CD4-positive, CD25-positive, alpha-beta regulatory T cell (primary cell): ENCODE measurements around the gene TNNI3. TPM values are rescaled to one million over a fixed set of nuclear protein-coding genes. Genes with fewer than 3 reads are reported as not detected.
A peak's percentile ranks its signal among the peaks of the same experiment; 100 is the strongest.

Experiments used
- ATAC-seq, 2 donors: fragments of 150-1000 bp; cut with Tn5 transposase; one replicate each; pipeline ENCODE4 v1.10.0; 2021; ENCODE audit warnings: low read depth in 2 of 2, moderate number of reproducible peaks in 2 of 2, moderate library complexity in 1 of 2
- DNase-seq, 3 donors: peaks; one replicate each; pipeline versions ENCODE4 v3.0.0 to v3.0.0-alpha.2; 2012 to 2022; ENCODE audit warnings: mixed read lengths in 1 of 3
- H3K27ac ChIP-seq: one replicate; pipeline ENCODE4 v1.7.0; 2013; ENCODE audit warnings: mild to moderate bottlenecking, low read length; ENCODE audit not compliant: insufficient read depth, poor library complexity, severe bottlenecking
- H3K27me3 ChIP-seq: one replicate; pipeline ENCODE4 v1.7.0; 2013; ENCODE audit warnings: low read length; ENCODE audit not compliant: control insufficient read depth, insufficient read depth
- H3K36me3 ChIP-seq: one replicate; pipeline ENCODE4 v1.7.0; 2013; ENCODE audit warnings: mild to moderate bottlenecking, low read length, moderate library complexity; ENCODE audit not compliant: control insufficient read depth, insufficient read depth
- H3K4me1 ChIP-seq: 2 replicates; pipeline ENCODE4 v1.7.0; 2013; ENCODE audit warnings: mild to moderate bottlenecking, low read length; ENCODE audit not compliant: insufficient read depth, control insufficient read depth, poor library complexity, severe bottlenecking
- H3K4me3 ChIP-seq: one replicate; pipeline ENCODE4 v1.7.0; 2013; ENCODE audit warnings: low read depth, mild to moderate bottlenecking, low read length, moderate library complexity
- H3K9me3 ChIP-seq, 2 experiments: 1 replicate in 1 of 2; 2 replicates in 1 of 2; pipeline ENCODE4 v1.7.0; 2013; ENCODE audit warnings: low read length in 2 of 2, mild to moderate bottlenecking in 1 of 2, moderate library complexity in 1 of 2; ENCODE audit not compliant: control insufficient read depth in 2 of 2
- H3K27ac Mint-ChIP-seq, 3 donors: one replicate each; pipeline ENCODE4 v1.8.0; 2020 to 2022; ENCODE audit warnings: mild to moderate bottlenecking in 3 of 3, mixed read lengths in 3 of 3, moderate library complexity in 2 of 3
- H3K27me3 Mint-ChIP-seq: one replicate; pipeline ENCODE4 v1.8.0; 2022; ENCODE audit warnings: mild to moderate bottlenecking, mixed read lengths
- H3K36me3 Mint-ChIP-seq: one replicate; pipeline ENCODE4 v1.8.0; 2020; ENCODE audit warnings: mixed read lengths
- H3K4me1 Mint-ChIP-seq, 4 donors: one replicate each; pipeline ENCODE4 v1.8.0; 2020 to 2022; ENCODE audit warnings: mixed read lengths in 4 of 4, mild to moderate bottlenecking in 1 of 4
- H3K4me3 Mint-ChIP-seq, 4 donors: one replicate each; pipeline ENCODE4 v1.8.0; 2020 to 2022; ENCODE audit warnings: mild to moderate bottlenecking in 4 of 4, mixed read lengths in 4 of 4, moderate library complexity in 3 of 4
- H3K9me3 Mint-ChIP-seq, 7 donors: one replicate each; pipeline ENCODE4 v1.8.0; 2020 to 2022; ENCODE audit warnings: mixed read lengths in 7 of 7, mild to moderate bottlenecking in 3 of 7, moderate library complexity in 2 of 7
- polyA plus RNA-seq, 4 donors: library from polyadenylated mRNA; unstranded; fragments of 300-500 nt; fragmentation: Illumina TruSeq; gene quantifications; one replicate each; pipeline ENCODE4 v1.2.3, GENCODE V29; 2021
- total RNA-seq: library from RNA; stranded (reverse); gene quantifications from one replicate; pipeline ENCODE4 v1.2.3, GENCODE V29; 2022

TNNI3 gene
- total and polyA plus RNA-seq, 5 donors from 2014 or later: not detected

DNA sequence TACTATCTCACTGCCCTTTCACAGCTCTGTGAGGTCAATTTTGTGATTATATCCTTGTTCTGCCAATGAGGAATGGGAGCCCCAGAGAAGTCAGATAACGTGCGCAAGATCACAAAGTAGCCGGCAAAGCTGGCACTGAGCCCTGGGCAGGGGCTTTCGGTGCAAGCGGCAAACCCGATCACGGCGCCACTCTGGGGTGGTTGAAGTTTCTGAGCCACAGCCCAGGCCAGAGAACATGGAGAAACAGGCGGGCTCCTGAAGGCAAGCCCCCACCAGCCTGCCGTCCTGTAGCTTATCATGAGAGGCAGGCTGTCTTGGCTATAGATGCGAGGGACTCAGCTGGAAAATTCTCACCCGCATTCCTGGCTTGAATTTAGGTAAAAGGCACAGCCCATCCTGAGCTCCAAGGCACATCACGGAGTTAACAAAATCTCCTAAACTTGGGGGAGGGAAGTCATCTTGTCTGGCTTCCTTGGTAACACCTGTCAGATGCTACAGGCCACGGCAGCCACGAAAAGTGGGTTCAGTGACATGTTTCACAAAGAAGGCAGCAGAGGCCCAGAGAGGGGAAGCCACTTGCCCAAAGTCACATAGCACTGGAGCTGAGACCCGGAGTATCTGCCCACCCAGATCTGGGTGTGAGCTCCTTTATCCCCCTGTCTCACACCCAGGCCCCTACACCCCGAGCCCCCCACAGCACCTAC is 21.0 kb downstream of the TNNI3 start:
- peaks cover 6% of the 10 kb centered on the region for H3K27me3 ChIP-seq
- H3K9me3 ChIP-seq: no peaks in the 10 kb centered on the region
- H3K4me3 ChIP-seq: no peak overlapping the region
- Mint-ChIP-seq H3K27ac (no peak overlapping the region), H3K4me3 (no peak overlapping the region), H3K27me3 (peaks cover 54% of the 10 kb centered on the region), H3K9me3 (no peaks in the 10 kb centered on the region), H3K36me3 (no peaks in the 10 kb centered on the region), H3K4me1 (peaks cover 0 to 3% (median 1%) of the 10 kb centered on the region in 4 donors)
- H3K4me1 ChIP-seq: no peaks in the 10 kb centered on the region
- H3K27ac ChIP-seq: no peak overlapping the region
- DNase-seq (no peak), ATAC-seq (no peak)
- H3K36me3 ChIP-seq: no peaks in the 10 kb centered on the region

DNA sequence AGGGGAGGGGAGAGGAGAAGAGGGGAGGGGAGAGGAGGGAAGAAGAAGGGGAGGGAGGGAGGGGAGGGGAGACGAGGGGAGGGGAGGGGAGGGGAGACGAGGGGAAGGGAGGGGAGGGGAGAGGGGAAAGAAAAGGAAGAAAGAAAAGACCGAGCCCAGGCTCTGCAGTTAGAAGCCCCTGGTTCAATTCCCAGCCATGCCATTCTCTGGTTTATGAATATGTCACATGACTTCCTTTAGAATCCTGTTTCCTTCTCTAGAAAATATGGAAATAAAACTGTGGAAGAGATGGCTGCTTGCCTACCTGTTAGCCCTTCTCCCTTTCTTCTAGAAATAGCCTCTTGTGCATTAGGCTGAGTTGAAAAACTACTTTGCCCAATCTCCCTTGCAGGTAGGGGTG is 22.8 kb downstream of the TNNI3 start:
- H3K27ac ChIP-seq: no peak overlapping the region
- H3K4me3 ChIP-seq: no peak overlapping the region
- H3K27me3 ChIP-seq: peaks cover 11% of the 10 kb centered on the region
- no peaks in the 10 kb centered on the region for H3K36me3 ChIP-seq
- Mint-ChIP-seq H3K27ac (no peak overlapping the region), H3K36me3 (no peaks in the 10 kb centered on the region), H3K4me1 (no peaks in the 10 kb centered on the region), H3K4me3 (no peak overlapping the region), H3K9me3 (no peaks in the 10 kb centered on the region), H3K27me3 (peaks cover 52% of the 10 kb centered on the region)
- DNase-seq (no peak), ATAC-seq (no peak)
- H3K9me3 ChIP-seq: no peaks in the 10 kb centered on the region
- H3K4me1 ChIP-seq: no peaks in the 10 kb centered on the region

DNA sequence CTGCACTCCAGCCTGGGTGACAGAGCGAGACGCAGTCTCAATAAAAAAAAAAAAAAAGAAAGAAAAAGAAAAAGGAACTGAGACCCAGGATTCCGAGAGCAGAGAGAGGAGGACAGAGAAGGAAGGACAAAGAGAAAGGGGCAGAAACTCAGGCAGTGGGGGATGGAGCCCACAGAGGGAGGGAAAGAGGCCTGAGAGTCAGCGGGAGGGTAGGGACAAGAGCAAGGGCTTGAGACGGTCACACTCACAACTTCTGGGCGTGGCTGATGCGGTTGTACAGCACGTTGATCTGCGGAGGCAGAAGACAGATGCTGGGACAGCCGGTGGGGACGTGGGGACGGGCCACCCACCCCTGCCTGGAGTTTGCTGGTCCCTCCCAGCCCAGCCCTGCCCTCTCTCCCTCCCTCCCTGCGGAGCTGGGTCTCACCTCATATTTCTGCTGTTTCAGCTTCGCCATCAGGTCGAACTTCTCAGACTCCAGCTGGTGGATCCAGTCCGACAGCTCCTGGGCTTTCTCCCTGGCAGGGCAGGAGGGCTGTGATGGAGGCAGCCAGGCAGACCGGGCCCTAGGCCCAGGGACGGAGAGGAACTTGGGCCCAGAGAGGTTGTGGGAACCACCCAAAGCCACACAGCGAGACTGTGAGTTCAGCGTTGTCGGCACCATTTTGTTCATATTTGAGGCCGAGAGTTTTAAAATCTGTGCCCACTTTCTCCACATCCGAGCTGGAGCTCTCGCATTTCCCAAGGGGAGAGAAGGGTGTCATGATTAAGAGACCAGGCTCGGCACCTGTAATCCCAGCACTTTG is 23.7 kb downstream of the TNNI3 start:
- Histone ChIP-seq H3K36me3 (no peaks in the 10 kb centered on the region), H3K4me1 (no peaks in the 10 kb centered on the region), H3K27me3 (peaks cover 14% of the 10 kb centered on the region), H3K4me3 (no peak overlapping the region), H3K27ac (no peak overlapping the region), H3K9me3 (no peaks in the 10 kb centered on the region)
- no peak overlapping the region for H3K4me3 Mint-ChIP-seq
- no peaks in the 10 kb centered on the region for H3K4me1 Mint-ChIP-seq
- DNase-seq (no peak), ATAC-seq (no peak)
- H3K27me3 Mint-ChIP-seq: peaks cover 55% of the 10 kb centered on the region
- no peaks in the 10 kb centered on the region for H3K9me3 Mint-ChIP-seq
- H3K36me3 Mint-ChIP-seq: no peaks in the 10 kb centered on the region
- H3K27ac Mint-ChIP-seq: no peak overlapping the region

DNA sequence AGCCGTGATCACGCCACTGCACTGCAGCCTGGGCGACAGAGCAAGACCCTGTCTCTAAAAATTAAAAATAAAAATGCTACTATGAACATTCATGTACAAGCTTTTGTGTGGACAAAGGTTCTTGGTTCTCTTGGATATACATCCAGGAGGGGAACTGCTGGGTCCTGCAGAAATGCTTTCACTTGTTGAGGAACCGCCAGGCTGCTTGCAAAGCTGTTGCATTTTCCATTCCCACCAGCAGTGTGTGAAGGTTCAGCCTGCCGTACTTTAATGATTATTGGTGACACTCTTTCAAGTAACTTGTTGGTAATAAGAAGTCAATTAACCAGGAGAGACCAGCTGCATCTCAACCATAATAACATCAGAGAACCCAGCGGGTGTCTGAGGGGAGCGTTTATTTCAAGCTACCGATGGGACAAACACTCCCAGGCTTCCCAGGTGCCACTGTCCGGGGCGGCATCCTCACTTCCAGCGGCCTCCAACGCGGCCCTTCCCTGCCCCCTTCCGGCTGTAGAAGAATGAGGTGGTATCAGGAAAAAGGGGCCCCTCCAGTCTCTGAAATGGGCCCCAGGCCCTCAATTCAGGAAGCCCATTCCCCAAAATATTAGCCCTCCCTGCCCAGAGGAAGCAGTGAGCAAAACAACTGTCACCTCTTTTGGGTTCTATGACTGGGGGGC is 24.9 kb downstream of the TNNI3 start:
- H3K4me1 Mint-ChIP-seq: no peaks in the 10 kb centered on the region
- H3K27me3 ChIP-seq: peaks cover 11% of the 10 kb centered on the region
- no peaks in the 10 kb centered on the region for H3K4me1 ChIP-seq
- no peaks in the 10 kb centered on the region for H3K36me3 ChIP-seq
- H3K9me3 Mint-ChIP-seq: no peaks in the 10 kb centered on the region
- ATAC-seq (no peak), DNase-seq (no peak)
- H3K4me3 Mint-ChIP-seq: no peak overlapping the region
- H3K27ac ChIP-seq: no peak overlapping the region
- H3K4me3 ChIP-seq: no peak overlapping the region
- no peaks in the 10 kb centered on the region for H3K9me3 ChIP-seq
- no peak overlapping the region for H3K27ac Mint-ChIP-seq
- H3K36me3 Mint-ChIP-seq: no peaks in the 10 kb centered on the region
- H3K27me3 Mint-ChIP-seq: peaks cover 66% of the 10 kb centered on the region

DNA sequence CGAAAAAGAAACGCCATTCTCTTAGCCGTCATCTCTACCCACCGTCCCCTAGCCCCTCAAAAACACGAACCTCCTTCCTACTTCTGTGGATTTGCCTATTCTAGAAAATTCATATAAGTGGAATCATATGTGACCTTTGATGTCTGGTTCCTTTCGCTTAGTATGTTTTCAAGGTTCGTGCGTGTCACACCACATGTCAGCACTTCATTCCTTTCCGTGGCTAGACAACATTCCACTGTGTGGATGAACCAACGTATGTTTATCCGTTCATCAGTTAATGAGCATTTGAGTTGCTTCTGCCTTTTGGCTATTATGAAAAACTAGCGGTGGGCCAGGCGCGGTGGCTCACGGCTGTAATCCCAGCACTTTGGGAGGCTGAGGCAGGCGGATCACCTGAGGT is 26.1 kb downstream of the TNNI3 start:
- H3K4me1 ChIP-seq: no peaks in the 10 kb centered on the region
- Mint-ChIP-seq H3K4me1 (no peaks in the 10 kb centered on the region), H3K9me3 (peaks cover 0 to 5% (median 0%) of the 10 kb centered on the region in 7 donors), H3K27me3 (peaks cover 73% of the 10 kb centered on the region), H3K4me3 (no peak overlapping the region), H3K36me3 (no peaks in the 10 kb centered on the region), H3K27ac (peak overlapping the region in 1 of 3 donors; percentile 14)
- no peak overlapping the region for H3K27ac ChIP-seq
- no peaks in the 10 kb centered on the region for H3K9me3 ChIP-seq
- no peak for ATAC-seq
- H3K27me3 ChIP-seq: peaks cover 11% of the 10 kb centered on the region
- H3K4me3 ChIP-seq: no peak overlapping the region
- DNase-seq: no peak
- H3K36me3 ChIP-seq: no peaks in the 10 kb centered on the region

DNA sequence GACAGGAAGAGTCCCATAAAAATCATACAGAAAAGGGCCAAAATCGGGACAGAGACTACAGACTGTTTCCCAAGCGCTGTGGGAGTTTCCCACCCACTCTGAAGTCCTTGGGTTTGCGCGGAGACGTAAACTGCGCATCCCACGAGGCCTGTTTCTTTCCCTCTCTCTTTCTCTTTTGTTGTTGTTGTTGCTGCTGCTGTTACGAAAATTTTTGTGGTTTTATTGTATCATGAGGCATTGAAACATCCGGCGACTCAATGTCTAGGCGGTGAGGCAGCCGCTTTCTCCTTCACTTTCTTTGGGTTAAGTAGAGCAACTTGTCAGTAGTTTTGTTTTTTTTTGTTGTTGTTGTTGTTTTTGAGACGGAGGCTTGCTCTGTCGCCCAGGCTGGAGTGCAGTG is 38.5 kb downstream of the TNNI3 start:
- no peaks in the 10 kb centered on the region for H3K36me3 ChIP-seq
- Mint-ChIP-seq H3K27me3 (peaks cover 22% of the 10 kb centered on the region), H3K36me3 (no peaks in the 10 kb centered on the region), H3K4me3 (peak overlapping the region; percentile 74 to 99 (median 86)), H3K9me3 (peaks cover 0 to 3% (median 0%) of the 10 kb centered on the region in 7 donors), H3K4me1 (peaks cover 9 to 45% (median 26%) of the 10 kb centered on the region in 4 donors), H3K27ac (no peak overlapping the region)
- no peak for ATAC-seq
- DNase-seq: peak in 2 of 3 donors; percentile 23 to 52
- H3K27me3 ChIP-seq: peaks cover 3% of the 10 kb centered on the region
- H3K9me3 ChIP-seq: no peaks in the 10 kb centered on the region
- H3K4me3 ChIP-seq: no peak overlapping the region
- no peak overlapping the region for H3K27ac ChIP-seq
- peaks cover 36% of the 10 kb centered on the region for H3K4me1 ChIP-seq

DNA sequence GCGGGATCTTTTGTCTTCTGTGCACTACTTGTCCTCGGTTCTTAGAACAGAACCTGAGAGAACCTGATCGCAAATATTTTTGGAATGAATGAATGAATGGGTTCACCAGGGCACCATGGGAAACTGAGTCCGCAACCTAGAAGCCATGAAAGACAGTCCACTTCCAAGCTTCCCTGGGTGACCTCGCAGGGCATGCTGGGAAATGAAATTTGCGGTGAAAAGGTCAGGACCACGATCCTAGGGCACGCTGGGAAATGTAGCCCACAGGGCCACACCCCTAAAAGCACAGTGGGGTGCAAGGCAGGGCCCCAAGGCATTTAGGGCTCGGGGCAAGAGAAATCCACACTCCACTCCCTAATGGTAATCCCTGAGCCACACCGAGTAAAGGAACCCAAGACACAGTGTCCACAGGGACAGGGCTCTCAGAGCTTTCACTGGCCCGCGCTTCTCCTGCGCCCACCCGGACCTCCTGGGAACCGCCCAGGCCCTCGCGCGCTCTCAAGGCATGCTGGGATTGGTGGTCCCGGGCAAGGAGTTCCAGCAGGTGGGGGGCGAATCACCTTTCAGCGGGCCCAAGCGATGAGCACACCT is 39.0 kb downstream of the TNNI3 start:
- peaks cover 3% of the 10 kb centered on the region for H3K27me3 ChIP-seq
- DNase-seq (peak in 1 of 3 donors; percentile 29), ATAC-seq (no peak)
- Mint-ChIP-seq H3K9me3 (peaks cover 0 to 1% (median 0%) of the 10 kb centered on the region in 7 donors), H3K27me3 (peaks cover 16% of the 10 kb centered on the region), H3K4me1 (peaks cover 9 to 45% (median 26%) of the 10 kb centered on the region in 4 donors), H3K36me3 (no peaks in the 10 kb centered on the region), H3K27ac (peak overlapping the region; percentile 66 to 95 (median 93)), H3K4me3 (peak overlapping the region; percentile 91 to 99 (median 98))
- peak overlapping the region; percentile 80 for H3K4me3 ChIP-seq
- H3K4me1 ChIP-seq: peaks cover 37% of the 10 kb centered on the region
- H3K27ac ChIP-seq: no peak overlapping the region
- no peaks in the 10 kb centered on the region for H3K36me3 ChIP-seq
- no peaks in the 10 kb centered on the region for H3K9me3 ChIP-seq
